ENCODE results near the gene ZNF44. TPM values are rescaled to one million over a fixed set of nuclear protein-coding genes. Genes with fewer than 3 reads are reported as not detected.

Gene ZNF44
- total RNA-seq, 1 donor from 2014 or later: 15.2 TPM

DNA sequence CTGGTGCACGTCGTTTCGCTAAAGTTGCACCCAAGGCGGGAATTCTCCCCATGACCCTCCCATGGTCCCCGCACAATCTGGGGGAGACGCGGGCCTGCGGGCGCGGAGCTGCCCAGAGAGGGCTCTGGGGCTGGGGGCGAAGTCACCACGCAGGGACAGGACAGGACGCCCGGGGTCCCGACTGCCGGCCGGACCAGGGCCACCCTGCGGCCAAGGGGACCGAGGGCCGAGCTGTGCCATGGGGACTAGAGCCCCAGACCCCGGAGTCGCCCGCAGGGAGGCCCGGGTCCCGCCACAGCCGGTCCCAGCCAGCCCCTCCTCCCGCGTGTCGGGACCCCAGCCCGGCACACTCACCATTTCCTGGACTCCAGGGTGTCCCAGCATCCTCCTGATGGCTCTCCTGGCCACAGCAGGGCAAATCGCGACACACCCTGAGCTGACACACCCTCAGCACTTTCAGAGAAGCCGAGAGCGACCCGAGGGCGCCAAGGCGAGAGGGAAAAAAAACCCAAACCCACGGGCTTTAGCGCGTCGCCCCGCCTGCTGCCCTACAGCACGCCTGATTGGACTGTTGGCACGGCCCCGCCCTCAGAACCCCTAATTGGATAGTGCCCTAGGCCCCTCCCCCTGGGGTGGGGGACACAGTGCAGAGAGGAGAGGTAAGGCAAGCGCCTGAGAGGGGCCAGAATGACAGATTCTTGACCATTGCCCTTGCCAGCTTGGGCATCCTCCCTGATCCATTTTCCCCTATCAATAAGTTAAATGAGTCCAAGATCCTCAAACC is 28.6 kb downstream of the ZNF44 start:
- no peak for DNase-seq
- Mint-ChIP-seq H3K4me3 (ENCODE audit: unreplicated experiment) (no peak overlapping the region), H3K27me3 (ENCODE audit: unreplicated experiment) (peaks cover 4% of the 10 kb centered on the region), H3K4me1 (ENCODE audit: low read depth, unreplicated experiment) (no peaks in the 10 kb centered on the region), H3K36me3 (ENCODE audit: unreplicated experiment) (peaks cover 25% of the 10 kb centered on the region), H3K9me3 (ENCODE audit: unreplicated experiment) (peaks cover 29% of the 10 kb centered on the region), H3K27ac (ENCODE audit: unreplicated experiment) (no peak overlapping the region)
- TF ChIP-seq, protein P1, sequence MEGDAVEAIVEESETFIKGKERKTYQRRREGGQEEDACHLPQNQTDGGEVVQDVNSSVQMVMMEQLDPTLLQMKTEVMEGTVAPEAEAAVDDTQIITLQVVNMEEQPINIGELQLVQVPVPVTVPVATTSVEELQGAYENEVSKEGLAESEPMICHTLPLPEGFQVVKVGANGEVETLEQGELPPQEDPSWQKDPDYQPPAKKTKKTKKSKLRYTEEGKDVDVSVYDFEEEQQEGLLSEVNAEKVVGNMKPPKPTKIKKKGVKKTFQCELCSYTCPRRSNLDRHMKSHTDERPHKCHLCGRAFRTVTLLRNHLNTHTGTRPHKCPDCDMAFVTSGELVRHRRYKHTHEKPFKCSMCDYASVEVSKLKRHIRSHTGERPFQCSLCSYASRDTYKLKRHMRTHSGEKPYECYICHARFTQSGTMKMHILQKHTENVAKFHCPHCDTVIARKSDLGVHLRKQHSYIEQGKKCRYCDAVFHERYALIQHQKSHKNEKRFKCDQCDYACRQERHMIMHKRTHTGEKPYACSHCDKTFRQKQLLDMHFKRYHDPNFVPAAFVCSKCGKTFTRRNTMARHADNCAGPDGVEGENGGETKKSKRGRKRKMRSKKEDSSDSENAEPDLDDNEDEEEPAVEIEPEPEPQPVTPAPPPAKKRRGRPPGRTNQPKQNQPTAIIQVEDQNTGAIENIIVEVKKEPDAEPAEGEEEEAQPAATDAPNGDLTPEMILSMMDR (IDR thresholded peaks at IDR 0.05; ENCODE audit: partially characterized antibody, unreplicated experiment): no peak

DNA sequence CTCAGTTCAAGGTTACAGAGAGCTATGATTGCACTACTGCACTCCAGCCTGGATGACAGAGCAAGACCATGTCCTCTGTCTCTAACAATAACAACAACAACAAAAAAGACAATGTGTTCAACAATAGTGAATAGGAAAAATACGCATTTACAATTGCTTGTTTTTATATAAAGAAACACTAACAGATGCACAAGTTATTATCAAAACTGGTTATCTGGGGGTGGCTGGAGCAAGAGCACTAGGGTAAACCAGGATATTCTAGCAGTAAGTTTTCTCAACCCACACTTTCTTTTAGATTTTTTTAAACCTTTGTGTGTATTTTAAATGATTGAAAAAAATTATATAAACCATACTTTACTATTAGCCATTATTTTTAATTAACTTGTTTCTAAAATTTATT is 33.1 kb downstream of the ZNF44 start:
- Mint-ChIP-seq H3K4me1 (ENCODE audit: low read depth, unreplicated experiment) (no peaks in the 10 kb centered on the region), H3K4me3 (ENCODE audit: unreplicated experiment) (no peak overlapping the region), H3K27ac (ENCODE audit: unreplicated experiment) (no peak overlapping the region), H3K27me3 (ENCODE audit: unreplicated experiment) (peaks cover 6% of the 10 kb centered on the region), H3K36me3 (ENCODE audit: unreplicated experiment) (peaks cover 9% of the 10 kb centered on the region), H3K9me3 (ENCODE audit: unreplicated experiment) (peaks cover 22% of the 10 kb centered on the region)
- DNase-seq: no peak
- TF ChIP-seq, protein P1 (IDR thresholded peaks at IDR 0.05; ENCODE audit: partially characterized antibody, unreplicated experiment): no peak

DNA sequence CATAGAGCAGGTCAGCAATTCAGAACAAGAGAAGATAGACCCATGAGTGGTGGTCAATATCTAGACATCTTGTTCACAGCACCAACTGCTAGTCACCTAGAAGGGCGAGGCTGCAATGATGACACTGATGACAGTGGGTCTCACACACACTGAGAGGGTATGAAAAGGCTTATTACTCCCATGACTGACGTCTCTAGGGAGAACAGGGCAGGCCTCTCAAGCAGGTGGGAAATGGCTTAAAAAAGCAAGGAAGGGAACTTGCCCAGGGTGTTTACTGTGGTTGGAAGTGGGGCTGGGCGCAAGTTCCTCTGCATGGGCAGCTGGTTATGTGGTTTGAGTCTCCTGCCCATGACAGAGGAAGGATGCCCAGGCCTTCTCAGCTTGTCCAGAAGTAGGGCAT is 33.8 kb downstream of the ZNF44 start:
- H3K36me3 Mint-ChIP-seq (ENCODE audit: unreplicated experiment): peaks cover 9% of the 10 kb centered on the region
- TF ChIP-seq, protein P1 (IDR thresholded peaks at IDR 0.05; ENCODE audit: partially characterized antibody, unreplicated experiment): no peak
- DNase-seq: no peak
- no peak overlapping the region for H3K27ac Mint-ChIP-seq (ENCODE audit: unreplicated experiment)
- H3K9me3 Mint-ChIP-seq (ENCODE audit: unreplicated experiment): peaks cover 20% of the 10 kb centered on the region
- no peak overlapping the region for H3K4me3 Mint-ChIP-seq (ENCODE audit: unreplicated experiment)
- H3K27me3 Mint-ChIP-seq (ENCODE audit: unreplicated experiment): peaks cover 6% of the 10 kb centered on the region
- H3K4me1 Mint-ChIP-seq (ENCODE audit: low read depth, unreplicated experiment): no peaks in the 10 kb centered on the region

DNA sequence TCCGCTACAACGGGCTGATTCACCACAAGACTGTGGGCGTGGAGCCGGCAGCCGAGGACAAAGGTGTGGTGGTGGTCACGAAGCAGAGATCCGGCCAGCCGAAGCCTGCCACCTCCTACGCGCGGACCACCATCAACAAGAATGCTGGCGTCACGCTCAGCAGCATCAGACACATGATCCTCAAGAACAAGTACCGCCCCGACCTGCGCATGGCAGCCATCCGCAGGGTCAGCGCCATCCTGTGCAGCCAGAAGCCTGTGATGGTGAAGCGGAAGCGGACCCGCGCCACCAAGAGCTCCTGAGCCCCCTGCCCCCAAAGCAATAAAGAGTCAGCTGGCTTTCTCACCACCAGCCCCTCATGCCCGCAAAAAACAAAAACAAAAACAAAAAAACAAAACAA is 34.4 kb downstream of the ZNF44 start:
- DNase-seq: no peak
- Mint-ChIP-seq H3K27ac (ENCODE audit: unreplicated experiment) (no peak overlapping the region), H3K4me3 (ENCODE audit: unreplicated experiment) (no peak overlapping the region), H3K36me3 (ENCODE audit: unreplicated experiment) (peaks cover 3% of the 10 kb centered on the region), H3K9me3 (ENCODE audit: unreplicated experiment) (peaks cover 15% of the 10 kb centered on the region), H3K27me3 (ENCODE audit: unreplicated experiment) (peaks cover 3% of the 10 kb centered on the region), H3K4me1 (ENCODE audit: low read depth, unreplicated experiment) (no peaks in the 10 kb centered on the region)
- TF ChIP-seq, protein P1 (IDR thresholded peaks at IDR 0.05; ENCODE audit: partially characterized antibody, unreplicated experiment): no peak

DNA sequence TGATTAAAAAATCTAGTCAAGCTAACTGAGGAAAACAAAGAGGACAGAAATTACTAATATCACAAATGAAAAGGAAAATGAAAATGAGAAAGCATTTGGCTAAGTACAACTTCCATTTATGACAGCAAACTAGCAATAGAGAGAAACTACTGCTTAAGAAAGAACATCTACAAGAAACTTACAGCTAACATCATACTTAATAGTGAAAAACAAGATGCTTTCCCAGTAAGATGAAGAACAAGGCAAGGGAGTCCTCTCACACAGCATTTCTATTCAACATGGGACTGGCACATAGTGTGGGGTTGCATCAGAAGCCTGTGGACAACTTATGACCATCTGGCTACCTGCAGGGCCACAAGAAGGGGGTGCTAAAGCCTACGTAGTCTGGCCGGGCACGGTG is 39.3 kb downstream of the ZNF44 start:
- DNase-seq: no peak
- Mint-ChIP-seq H3K27ac (ENCODE audit: unreplicated experiment) (no peak overlapping the region), H3K4me3 (ENCODE audit: unreplicated experiment) (no peak overlapping the region), H3K4me1 (ENCODE audit: low read depth, unreplicated experiment) (no peaks in the 10 kb centered on the region), H3K27me3 (ENCODE audit: unreplicated experiment) (peaks cover 1% of the 10 kb centered on the region), H3K36me3 (ENCODE audit: unreplicated experiment) (peaks cover 4% of the 10 kb centered on the region), H3K9me3 (ENCODE audit: unreplicated experiment) (peaks cover 11% of the 10 kb centered on the region)
- TF ChIP-seq, protein P1 (IDR thresholded peaks at IDR 0.05; ENCODE audit: partially characterized antibody, unreplicated experiment): no peak

Measured in glutamatergic neuron (in vitro differentiated cells).